ENCODE results near the gene UTS2R.
"Not testable (repeated sequence)": the region's sequence is repeated elsewhere in the genome, so short reads cannot be mapped to it uniquely, and the experiment has no call there.

UTS2R gene

DNA sequence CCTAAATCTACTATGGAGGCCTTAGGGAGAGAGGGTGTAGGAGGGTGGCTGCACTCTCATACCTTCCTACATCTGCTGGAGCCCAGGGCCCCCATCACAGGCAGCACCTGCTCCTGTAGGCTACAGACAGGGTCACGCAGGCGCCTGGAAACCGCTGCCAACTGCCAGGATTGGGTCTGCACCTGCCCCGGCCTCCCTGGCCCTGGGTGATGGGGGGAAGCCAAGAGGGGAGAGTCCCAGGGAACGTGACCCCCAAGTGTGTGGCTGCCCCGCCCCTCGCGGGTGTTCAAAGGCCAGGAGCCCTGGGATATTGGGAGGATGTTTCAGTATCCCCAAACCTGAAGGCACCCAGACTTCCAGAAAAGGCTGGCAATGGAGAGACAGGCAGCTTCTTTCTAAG is 18.1 kb upstream of the UTS2R start:
- DNase-seq (ENCODE audit: low read depth in 4 of 4, low spot score in 1 of 4), result no peak

DNA sequence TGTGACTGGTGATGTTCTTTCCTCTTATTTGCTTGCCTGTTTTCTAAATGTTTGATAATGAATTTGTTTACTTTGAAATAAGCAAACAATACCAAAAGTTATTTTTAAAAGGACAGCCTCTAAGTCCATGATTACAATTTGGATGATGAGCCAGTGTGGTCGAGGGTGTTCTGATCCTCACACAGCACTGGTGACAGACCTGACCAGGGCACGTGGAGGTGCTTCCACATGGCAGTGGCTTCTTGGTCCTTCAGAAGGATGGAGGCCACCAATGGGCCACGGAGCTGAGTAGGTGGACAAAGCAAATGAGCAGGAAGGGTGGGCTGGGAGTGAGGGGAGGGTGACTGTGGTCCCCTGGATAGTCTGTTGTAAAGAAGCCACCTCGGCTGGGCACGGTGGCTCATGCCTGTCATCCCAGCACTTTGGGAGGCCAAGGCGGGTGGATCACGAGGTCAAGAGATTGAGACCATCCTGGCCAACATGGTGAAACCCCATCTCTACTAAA is 16.7 kb upstream of the UTS2R start:
- DNase-seq (ENCODE audit: low read depth in 4 of 4, low spot score in 1 of 4), result no peak

DNA sequence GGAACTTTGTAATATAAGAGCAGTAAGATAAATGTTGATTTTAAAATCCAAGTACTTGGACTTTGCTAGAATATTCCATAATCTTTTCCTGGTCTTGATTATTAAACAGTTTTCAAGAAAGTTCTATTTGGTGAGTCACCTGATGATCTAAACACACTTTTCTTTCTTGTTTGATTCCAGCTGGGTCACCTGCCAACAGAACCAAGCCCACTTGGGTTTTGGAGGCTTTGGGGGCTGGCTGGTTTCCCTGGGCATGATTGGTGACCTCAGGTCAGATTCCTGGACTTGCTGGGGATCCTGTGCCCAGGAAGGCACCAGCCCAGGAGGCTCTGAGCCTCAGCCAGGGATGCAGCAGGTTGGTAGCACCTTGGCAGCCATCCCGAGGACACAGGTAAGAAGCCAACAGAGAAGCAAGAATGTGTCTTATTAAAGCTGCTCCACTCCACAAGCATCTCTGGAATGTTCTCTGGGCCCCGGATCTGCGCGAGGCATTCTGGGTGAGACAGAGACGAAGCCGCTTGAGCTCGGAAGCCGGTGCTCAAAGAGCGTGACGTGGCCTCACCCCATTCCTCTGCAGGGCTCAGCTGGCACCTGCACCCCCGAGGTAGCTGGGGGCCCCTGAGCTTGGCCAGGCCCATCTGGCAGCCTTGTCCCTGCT is 15.7 kb upstream of the UTS2R start:
- DNase-seq (ENCODE audit: low read depth in 4 of 4, low spot score in 1 of 4), result no peak

DNA sequence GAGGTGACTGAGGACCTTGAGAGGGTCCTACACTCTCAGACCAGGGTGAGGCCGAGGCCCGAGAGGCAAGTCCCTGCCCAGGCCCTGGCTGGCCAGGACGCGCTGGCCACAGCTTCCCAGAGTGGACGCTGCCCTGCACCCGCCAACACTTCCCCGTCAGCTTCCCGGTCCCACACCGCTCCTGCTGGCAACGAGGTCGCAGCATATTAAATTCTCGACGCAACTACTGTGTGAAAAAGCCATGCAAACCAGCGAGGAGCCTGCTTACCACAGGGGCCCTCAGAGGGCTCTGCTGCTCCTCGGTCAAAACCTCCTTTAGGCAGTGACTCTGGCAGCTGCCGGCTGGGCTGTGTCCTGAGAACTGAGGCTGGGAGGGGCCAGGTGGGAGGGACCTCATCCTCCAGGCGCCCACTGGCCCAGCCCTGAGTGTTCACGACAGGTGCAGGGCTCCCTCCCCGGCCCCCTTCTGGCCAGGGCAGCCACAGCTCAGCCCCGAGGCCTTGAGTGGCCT is 14.7 kb upstream of the UTS2R start:
- no peak for DNase-seq (ENCODE audit: low read depth in 4 of 4, low spot score in 1 of 4)

DNA sequence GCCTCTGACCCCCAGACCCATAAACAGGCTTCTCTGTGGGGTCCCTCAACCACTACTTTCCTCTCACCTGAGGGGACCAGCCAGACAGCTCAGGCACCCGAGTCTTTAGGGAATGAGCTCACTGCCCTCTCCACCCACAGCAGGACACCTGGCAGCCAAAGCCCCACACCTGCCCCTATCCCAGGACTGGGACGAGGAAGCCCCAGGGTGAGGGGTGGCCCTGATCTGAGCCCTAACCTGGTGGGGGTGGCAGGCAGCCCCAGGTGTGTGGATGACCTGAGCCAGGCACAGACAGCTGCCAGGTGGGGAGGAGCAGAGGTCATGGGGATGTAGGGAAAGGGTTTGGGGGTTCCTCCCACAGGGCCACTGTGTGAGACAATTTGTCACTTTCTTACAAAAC is 14.2 kb upstream of the UTS2R start:
- DNase-seq (ENCODE audit: low read depth in 4 of 4, low spot score in 1 of 4), result no peak

DNA sequence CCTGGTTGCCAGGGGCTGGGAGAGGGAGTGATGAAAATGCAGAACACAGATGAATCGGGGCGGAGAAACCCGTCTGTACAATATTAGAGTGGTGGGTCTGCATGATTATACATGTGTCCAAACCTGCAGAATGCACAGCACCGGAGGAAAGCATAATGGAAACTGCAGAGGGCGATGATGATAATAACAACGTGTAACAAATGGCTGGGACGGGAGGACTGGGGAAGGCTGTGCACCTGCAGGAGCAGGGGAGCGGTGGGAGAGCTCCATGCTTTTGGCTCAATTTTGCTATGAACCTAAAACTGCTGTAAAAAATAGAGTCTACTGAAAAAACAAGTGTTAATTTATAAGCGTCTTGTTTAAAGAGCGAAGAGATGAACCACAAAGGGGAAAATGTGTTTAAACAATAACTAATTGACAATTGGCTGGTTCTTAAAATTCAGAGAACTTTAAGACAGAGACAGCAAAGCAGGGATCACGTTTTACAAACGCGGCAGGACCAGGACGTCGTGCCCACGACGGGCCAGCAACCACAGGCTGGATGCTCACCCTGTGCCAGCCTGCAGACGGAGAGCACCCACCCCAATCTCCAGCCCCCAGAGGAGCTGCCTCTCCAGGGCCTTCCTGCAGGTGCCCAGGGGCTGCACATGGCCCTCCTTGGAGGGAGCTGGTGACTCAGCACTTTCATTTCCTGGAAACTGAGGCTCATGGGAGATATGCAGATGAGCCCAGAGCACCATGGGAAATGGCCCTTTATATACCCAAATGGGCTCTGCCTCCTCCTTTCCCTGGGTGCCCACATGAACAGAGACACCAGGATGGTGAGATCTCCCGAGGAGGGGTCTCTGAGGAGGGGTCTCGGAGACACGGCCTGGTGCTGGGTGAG is 12.9 kb upstream of the UTS2R start, which contains the start of gene TEX19:
TEX19 (plus strand) TSS at position 783 of the 886 bp plus-strand sequence. CDS start 2,904 bp downstream, outside the sequence.
- no peak for DNase-seq (ENCODE audit: low read depth in 4 of 4, low spot score in 1 of 4)

DNA sequence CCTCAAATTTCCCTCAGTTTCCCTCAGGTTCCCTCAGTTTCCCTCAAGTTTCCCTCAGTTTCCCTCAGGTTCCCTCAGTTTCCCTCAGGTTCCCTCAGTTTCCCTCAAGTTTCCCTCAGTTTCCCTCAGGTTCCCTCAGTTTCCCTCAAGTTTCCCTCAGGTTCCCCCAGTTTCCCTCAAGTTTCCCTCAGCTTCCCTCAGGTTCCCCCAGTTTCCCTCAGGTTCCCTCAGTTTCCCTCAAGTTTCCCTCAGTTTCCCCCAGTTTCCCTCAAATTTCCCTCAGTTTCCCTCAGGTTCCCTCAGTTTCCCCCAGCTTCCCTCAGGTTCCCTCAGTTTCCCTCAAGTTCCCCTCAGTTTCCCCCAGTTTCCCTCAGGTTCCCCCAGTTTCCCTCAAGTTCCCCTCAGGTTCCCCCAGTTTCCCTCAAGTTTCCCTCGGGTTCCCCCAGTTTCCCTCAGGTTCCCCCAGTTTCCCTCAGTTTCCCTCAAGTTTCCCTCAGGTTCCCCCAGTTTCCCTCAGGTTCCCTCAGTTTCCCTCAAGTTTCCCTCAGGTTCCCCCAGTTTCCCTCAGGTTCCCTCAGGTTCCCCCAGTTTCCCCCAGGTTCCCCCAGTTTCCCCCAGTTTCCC is 12.0 kb upstream of the UTS2R start:
- DNase-seq (ENCODE audit: low read depth in 4 of 4, low spot score in 1 of 4), result not testable (repeated sequence)

DNA sequence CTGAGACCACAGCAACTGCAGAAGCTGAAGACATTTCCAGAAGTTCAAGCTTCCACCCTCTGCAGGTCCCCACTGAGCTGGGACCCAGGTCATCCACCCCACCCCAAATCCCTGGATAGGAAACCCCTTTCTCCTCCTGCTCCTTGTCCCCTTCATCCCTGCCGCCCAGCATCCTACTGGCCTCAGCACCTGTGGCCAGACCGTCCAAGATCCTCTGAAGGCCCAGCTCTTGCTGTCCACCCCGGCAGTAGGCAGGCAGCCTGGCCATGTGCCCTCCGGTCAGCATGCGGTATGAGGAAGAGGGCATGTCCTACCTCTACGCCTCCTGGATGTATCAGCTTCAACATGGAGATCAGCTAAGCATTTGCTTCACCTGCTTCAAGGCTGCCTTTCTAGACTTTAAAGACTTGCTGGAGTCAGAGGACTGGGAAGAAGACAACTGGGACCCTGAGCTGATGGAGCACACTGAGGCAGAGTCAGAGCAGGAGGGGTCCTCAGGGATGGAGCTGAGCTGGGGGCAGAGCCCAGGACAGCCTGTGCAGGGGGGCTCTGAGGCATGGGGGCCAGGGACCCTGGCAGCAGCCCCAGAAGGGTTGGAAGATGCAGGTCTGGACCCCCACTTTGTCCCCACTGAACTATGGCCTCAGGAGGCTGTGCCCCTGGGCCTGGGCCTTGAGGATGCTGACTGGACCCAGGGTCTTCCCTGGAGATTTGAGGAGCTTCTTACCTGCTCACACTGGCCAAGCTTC is 9.5 kb upstream of the UTS2R start:
- DNase-seq (ENCODE audit: low read depth in 4 of 4, low spot score in 1 of 4), result no peak

DNA sequence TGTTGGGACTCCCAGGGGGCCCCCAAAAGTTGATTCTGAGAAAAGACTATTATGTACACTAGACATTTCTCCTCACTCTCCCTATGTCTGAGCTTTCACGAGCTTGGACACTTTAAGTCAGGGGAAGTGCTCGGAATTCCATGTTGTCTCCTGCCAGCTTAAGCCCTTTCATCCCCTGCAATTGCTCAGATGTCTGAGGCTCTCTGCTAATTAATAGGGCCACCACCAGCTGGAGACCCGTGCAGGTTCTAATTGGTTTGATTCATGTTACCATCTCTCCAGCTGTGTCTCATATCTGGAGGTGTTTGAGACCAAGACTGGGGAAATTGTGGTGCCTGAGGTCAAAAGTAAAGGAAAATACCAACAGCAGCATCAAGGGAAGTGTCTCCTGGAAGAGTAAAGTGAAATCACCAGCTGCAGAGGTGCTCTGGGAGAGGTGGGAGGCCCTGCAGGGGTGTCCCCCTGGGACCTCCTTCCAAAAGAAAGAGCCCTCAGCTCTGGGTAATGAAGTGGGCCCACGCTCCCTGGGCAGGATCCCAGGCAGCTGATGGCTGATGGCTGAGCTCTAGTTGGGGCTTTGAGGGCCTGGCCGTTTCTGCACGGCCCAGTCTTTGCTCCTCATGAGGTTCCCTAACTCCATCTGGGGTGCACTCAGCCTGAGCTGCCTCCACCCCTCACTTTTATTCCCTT is 5.8 kb upstream of the UTS2R start:
- no peak for DNase-seq (ENCODE audit: low read depth in 4 of 4, low spot score in 1 of 4)

DNA sequence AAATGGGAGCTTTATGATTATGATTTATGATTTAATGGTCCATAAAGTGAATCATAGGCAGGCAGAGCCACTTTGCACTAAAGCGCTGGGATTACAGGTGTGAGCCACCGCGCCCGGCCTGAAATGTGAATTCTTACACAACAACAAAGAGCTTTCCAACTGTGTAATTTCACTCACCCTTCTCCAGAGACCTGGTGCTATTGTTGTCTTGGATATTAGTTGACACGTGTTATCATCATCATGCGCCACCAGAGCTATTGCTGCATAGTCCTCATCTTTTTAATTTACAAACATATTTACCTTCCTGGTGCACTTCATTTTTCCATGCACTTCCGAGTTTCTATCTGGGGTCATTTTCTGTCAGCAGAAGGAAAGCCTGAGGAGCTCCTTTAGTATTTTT is 4.8 kb upstream of the UTS2R start:
- no peak for DNase-seq (ENCODE audit: low read depth in 4 of 4, low spot score in 1 of 4)

DNA sequence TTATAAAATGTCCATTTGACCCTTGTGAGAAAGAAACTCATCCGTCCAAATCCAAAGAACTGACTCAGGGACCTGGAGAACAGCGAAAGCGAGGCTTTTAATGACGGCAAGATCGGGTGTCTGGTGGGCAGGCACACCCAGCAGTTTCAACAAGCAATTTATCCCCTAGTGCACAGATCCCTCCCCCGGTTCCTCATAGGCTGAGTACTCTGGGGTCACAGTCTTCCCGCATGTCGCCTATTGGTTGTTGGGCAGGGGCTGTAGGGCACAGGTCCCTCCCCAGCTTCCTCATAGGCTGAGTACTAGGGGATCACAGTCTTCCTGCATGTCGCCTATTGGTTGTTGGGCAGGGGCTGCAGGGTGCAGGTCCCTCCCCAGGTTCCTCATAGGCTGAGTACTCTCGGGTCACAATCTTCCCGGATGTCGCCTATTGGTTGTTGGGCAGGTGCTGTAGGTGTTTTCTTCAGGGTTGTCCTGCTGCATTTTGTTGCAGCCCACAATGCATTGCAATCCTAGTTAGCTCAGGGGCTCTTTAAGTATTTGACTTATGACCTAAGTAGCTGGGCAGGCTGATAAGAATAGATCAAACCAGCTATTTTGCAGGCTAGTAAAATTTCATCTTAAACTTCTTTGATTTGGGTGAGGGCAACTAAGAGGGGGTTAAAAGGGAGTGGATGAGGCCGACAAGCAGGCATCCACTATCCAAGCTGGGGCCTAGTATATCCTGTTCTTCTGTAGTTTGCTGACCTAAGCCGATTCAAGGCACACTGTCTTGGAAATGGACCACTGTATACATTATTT is 3.6 kb upstream of the UTS2R start:
- DNase-seq (ENCODE audit: low read depth in 4 of 4, low spot score in 1 of 4), result no peak

DNA sequence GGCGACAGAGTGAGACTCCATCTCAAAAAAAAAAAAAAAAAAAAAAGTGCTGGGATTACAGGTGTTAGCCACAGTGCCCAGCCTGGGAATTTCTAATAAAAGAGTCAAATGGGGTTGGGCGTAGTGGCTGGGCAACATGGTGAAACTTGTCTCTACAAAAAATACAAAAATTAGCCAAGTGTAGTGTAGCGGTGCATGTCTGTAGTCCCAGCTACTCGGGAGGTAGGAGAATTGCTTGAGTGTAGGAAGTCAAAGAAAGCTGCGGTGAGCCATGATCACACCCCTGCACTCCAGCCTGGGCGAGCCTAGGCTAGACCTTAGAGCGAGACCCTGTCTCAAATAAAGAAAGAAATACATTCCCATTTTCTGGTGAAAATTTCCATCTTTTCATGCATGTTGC is 2.4 kb upstream of the UTS2R start:
- no peak for DNase-seq (ENCODE audit: low read depth in 4 of 4, low spot score in 1 of 4)

DNA sequence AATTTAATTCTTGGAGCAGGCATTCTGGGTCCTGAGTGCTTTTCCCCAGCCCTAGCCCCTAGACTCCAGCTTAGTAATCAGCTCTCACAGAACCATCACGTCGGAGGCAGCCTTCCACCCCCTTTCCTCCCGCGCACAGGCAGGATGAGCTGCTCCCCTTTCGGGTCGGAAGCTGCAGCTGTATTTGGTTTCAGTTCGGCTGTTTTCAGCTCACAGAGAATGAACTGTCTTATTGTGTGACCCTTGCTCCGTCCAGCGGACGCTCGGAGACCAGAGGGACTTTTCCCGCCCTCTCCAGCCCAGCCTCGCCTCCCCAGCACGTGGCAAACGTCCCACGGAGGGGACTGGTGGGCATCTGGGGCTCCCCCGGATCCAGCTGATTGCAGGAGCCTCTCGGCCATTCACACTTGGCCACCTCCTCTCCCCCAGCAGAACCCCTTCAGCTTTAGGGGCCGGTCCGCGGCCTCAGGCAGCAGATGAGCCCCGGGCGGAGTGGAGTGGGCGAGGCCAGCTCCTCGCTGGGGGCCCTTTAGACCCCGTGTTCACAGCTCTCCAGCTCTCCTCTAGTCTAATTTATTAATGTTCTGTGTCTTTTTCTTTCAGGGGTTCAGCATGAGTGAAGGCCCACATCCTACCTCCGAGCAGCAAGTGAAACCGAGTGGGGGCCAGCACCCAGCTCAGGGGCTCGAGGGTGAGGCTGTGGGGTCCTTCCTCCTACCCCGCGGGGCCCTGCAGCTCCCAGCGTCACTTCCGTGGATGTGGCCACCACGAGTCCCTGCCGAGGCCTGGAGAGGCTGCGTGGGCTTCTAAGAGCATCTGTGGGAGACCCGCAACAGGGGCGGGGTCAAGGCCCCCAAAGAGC is 863 bp upstream of the UTS2R start:
- DNase-seq (ENCODE audit: low read depth in 4 of 4, low spot score in 1 of 4), result no peak

DNA sequence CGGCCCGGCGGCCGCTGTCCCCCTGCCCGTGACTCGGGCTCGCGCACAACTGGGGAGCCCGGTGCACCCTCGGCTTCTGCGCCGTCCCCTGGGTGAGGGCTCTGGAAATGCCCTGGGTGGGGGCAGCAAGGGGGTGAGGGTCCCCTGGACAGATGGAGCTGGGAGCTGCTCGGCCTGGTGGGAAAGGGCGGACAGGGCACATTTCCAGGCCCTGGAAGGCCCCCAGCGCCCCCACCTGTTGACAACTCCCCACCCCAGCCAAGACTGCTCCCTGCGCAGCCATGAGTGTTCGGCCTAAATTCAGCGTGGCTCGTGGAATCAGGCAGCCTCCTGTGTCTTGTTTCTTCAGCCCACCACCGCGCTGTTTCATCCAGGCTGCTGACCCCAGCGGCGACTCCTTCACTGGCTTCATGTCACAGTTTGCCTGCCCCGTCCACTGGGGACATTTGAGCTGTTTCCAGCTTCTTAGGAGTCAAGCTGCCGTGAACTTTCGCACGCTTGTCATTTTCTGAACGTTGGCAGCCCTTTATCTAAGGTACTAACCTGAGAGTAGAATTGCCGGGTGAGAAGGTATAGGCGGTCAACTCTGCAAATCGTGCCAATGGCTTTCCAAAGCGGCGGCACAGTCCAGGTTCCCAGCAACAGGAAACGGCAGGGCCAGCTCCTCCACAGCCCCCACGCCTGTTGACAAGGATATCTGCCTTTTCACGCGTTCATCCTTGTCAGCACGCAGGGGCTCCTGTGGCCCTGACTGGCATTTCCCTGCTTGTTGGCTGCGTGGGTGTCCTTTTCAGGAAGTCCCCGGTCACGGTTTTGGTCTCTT is 895 bp downstream of the UTS2R start:
- DNase-seq (ENCODE audit: low read depth in 4 of 4, low spot score in 1 of 4), result no peak

DNA sequence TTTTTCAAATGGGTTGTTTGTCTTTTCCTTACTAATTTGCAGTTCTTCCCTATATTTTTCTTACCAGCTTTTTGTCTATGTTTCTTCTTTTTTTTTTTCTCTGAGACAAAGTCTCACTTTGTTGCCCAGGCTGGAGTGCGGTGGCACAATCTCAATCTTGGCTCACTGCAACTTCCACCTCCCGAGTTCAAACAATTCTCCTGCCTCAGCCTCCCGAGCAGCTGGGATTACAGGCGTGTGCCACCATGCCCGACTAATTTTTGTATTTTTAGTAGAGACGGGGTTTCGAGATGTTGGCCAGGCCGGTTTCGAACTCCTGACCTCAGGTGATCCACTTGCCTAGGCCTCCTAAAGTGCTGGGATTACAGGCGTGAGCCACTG is 1.5 kb downstream of the UTS2R start:
- DNase-seq (ENCODE audit: low read depth in 4 of 4, low spot score in 1 of 4), result not testable (repeated sequence)

DNA sequence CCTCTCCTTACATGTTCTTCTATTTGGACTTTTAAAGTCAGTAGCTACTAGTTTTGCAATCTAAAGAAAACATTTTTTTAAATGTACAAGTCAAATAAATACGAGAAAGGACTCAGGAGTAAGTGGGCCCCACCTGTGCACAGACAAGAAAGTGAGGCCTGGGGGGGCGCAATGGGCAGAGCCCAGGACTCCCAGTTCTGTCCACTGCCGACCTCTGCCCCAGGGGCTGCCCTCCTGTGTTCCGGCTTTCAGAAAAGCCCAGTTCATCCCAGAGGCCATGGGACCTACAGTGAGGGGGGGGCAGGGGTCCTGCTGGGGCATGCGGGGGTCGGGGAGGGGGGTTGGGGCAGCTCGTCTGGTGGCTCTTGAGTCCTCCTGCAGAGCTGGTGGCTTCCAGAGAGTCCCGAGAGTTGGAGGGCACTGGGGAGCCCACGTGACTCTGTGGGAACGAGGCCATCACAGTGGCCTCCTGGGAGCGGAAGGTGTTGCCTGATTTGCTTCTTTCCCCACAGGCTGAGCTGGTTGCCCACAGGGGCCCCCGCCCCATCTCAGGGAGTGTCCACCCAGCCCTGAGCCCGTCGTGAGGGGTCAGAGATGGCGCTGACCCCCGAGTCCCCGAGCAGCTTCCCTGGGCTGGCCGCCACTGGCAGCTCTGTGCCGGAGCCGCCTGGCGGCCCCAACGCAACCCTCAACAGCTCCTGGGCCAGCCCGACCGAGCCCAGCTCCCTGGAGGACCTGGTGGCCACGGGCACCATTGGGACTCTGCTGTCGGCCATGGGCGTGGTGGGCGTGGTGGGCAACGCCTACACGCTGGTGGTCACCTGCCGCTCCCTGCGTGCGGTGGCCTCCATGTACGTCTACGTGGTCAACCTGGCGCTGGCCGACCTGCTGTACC is 2.4 kb downstream of the UTS2R start:
- no peak for DNase-seq (ENCODE audit: low read depth in 4 of 4, low spot score in 1 of 4)

All from stimulated activated CD4-positive, alpha-beta T cell treated with anti-CD3 and anti-CD28 coated beads, Interleukin-1b, Interleukin-23, amount 100 ng/mL, for 24 hours (primary cell).